HEK293T (cell line): Measurements from ENCODE around the gene WFDC9.
"Not testable (repeated sequence)": the region's sequence is repeated elsewhere in the genome, so short reads cannot be mapped to it uniquely, and the experiment has no call there.

Source experiments
- CTCF ChIA-PET: fragments of 350-600 bp; formaldehyde crosslinking; extraction: SDS; loops from one replicate; lab custom pipeline; 2021; ENCODE audit warnings: antibody characterized with exemption, inconsistent platforms; lab: Yijun Ruan, JAX
- POLR2A ChIA-PET: fragments of 350-600 bp; formaldehyde crosslinking; extraction: SDS; loops from one replicate; lab custom pipeline; 2020; ENCODE audit warnings: antibody characterized with exemption, inconsistent platforms; lab: Yijun Ruan, JAX
- DNase-seq: peaks from one replicate; pipeline ENCODE4 v3.0.0; 2012; ENCODE audit warnings: mixed read lengths; ENCODE audit errors: extremely low spot score
- ARNT ChIP-seq: fragments of 450-650 bp; IDR thresholded peaks from 2 replicates; pipeline ENCODE4 v1.6.1; 2017; ENCODE audit warnings: mild to moderate bottlenecking
- BHLHE40 ChIP-seq: fragments of 450-650 bp; IDR thresholded peaks from 2 replicates; pipeline ENCODE4 v1.6.1; 2016; ENCODE audit warnings: mild to moderate bottlenecking, moderate library complexity, borderline replicate concordance
- CTBP1 ChIP-seq: fragments of 450-650 bp; IDR thresholded peaks from 2 replicates; pipeline ENCODE4 v1.6.1; 2016; ENCODE audit warnings: borderline replicate concordance
- ELF4 ChIP-seq: fragments of 450-650 bp; IDR thresholded peaks from 2 replicates; pipeline ENCODE4 v1.6.1; 2017; ENCODE audit warnings: antibody characterized with exemption
- FOXA1 ChIP-seq: fragments of 450-650 bp; IDR thresholded peaks from 2 replicates; pipeline ENCODE4 v1.6.1; 2016; ENCODE audit warnings: mild to moderate bottlenecking
- FOXK2 ChIP-seq: fragments of 450-650 bp; IDR thresholded peaks from 2 replicates; pipeline ENCODE4 v1.6.1; 2016; ENCODE audit warnings: mild to moderate bottlenecking
- FOXM1 ChIP-seq: fragments of 450-650 bp; IDR thresholded peaks from 2 replicates; pipeline ENCODE4 v1.6.1; 2017; ENCODE audit warnings: mild to moderate bottlenecking, borderline replicate concordance
- HDGF ChIP-seq: fragments of 450-650 bp; IDR thresholded peaks from 2 replicates; pipeline ENCODE4 v1.6.1; 2017; ENCODE audit warnings: antibody characterized with exemption, borderline replicate concordance
- L3MBTL2 ChIP-seq: fragments of 450-650 bp; conservative IDR thresholded peaks from 2 replicates; pipeline ENCODE4 v1.6.1; 2016; ENCODE audit warnings: mild to moderate bottlenecking
- LEF1 ChIP-seq: fragments of 450-650 bp; IDR thresholded peaks from 2 replicates; pipeline ENCODE4 v1.6.1; 2017; ENCODE audit warnings: mild to moderate bottlenecking, borderline replicate concordance
- NFRKB ChIP-seq: fragments of 450-650 bp; IDR thresholded peaks from 2 replicates; pipeline ENCODE4 v1.6.1; 2016; ENCODE audit warnings: mild to moderate bottlenecking, moderate library complexity
- PKNOX1 ChIP-seq: fragments of 450-650 bp; IDR thresholded peaks from 2 replicates; pipeline ENCODE4 v1.6.1; 2016
- SP1 ChIP-seq: fragments of 450-650 bp; IDR thresholded peaks from 2 replicates; pipeline ENCODE4 v1.6.1; 2017
- SUZ12 ChIP-seq: fragments of 450-650 bp; IDR thresholded peaks from 2 replicates; pipeline ENCODE4 v1.6.1; 2016; ENCODE audit warnings: mild to moderate bottlenecking
- TARDBP ChIP-seq: fragments of 450-650 bp; IDR thresholded peaks from 2 replicates; pipeline ENCODE4 v1.6.1; 2016
- ZNF384 ChIP-seq: fragments of 450-650 bp; IDR thresholded peaks from 2 replicates; pipeline ENCODE4 v1.6.1; 2016

WFDC9 gene

GRCh38 chr20:45576995-45577394 lies 54.1 kb downstream of the WFDC9 start:
- ChIA-PET POLR2A (no interaction called here), CTCF (no interaction called here)
- TF ChIP-seq LEF1 (no peak), PKNOX1 (no peak), NFRKB (no peak), ZNF384 (no peak), CTBP1 (no peak), FOXK2 (no peak), L3MBTL2 (no peak), FOXA1 (no peak), FOXM1 (no peak), ARNT (no peak), HDGF (no peak), SP1 (no peak), ELF4 (no peak)
- DNase-seq = no peak

DNA sequence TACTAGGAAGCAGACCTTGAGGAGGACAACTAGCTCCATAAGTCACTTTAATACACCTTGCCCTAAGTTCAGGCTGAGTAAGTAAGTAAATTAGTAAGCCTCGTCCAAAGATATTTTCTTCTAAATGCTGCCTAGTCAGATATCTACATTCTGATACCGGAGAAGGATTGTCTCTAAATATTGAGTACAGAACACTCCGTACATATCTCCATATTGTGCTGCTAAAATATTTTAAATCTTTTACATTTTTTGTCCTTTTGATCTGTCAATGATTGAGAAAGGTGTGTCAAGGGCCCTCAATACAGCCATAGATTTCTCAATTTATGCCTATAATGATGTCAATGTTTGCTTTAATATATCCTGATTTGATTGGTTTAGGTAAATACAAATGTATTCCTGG lies 55.2 kb downstream of the WFDC9 start:
- TF ChIP-seq FOXA1 = no peak
- no peak for TF ChIP-seq ELF4
- TF ChIP-seq L3MBTL2 = no peak
- TF ChIP-seq SUZ12 = no peak
- TF ChIP-seq FOXM1 = no peak
- TF ChIP-seq LEF1 = no peak
- TF ChIP-seq BHLHE40 = no peak
- TF ChIP-seq CTBP1 = no peak
- TF ChIP-seq PKNOX1 = no peak
- TF ChIP-seq ZNF384 = no peak
- TF ChIP-seq TARDBP = no peak
- no peak for TF ChIP-seq FOXK2
- no peak for TF ChIP-seq ARNT
- no peak for TF ChIP-seq NFRKB
- TF ChIP-seq SP1 = no peak
- no peak for TF ChIP-seq HDGF
- no peak for DNase-seq
- POLR2A ChIA-PET = no interaction called here
- CTCF ChIA-PET = no interaction called here

GRCh38 chr20:45569650-45570049 lies 61.4 kb downstream of the WFDC9 start:
- CTCF ChIA-PET, DNase-seq, POLR2A ChIA-PET: not testable (repeated sequence)

DNA sequence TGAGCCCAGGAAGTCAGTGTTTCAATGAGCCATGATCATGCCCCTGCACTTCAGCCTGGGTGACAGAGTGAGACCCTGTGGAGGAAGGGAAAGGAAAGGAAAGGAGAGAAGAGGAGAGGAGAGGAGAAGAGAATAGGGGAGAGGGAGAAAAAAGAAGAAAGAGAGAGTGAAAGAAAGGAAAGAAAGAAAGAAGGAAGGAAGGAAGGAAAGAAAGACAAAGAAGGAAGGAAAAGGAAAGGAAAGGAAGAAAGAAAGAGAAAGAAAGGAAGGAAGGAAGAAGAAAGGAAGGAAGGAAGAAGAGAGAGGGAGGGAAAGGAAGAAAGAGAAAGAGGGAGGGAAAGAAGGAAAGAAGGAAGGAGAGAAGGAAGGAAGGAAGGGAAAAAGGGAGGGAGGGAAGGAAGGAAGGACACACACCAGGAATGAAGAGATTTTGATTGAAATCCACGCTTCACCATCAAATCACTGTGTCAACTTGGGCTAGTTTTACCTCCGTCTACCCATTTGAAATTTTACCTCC lies 66.3 kb downstream of the WFDC9 start:
- ChIA-PET POLR2A (no interaction called here), CTCF (no interaction called here)
- TF ChIP-seq BHLHE40 = no peak
- TF ChIP-seq L3MBTL2 = no peak
- no peak for TF ChIP-seq ARNT
- TF ChIP-seq CTBP1 = no peak
- no peak for TF ChIP-seq ELF4
- no peak for TF ChIP-seq FOXM1
- TF ChIP-seq ZNF384 = no peak
- no peak for TF ChIP-seq FOXA1
- TF ChIP-seq FOXK2 = no peak
- TF ChIP-seq TARDBP = no peak
- no peak for DNase-seq
